T-cell (primary cell): ENCODE measurements around the gene SPINK5. TPM values are rescaled to one million over a fixed set of nuclear protein-coding genes. Genes with fewer than 3 reads are reported as not detected.

Experiments
- ATAC-seq, 4 experiments: fragments of 200-7000 bp in 3 of 4; fragments of 150-1000 bp in 1 of 4; cut with Tn5 transposase; replicated peaks in 1 of 4; 1 replicate in 3 of 4; 2 replicates in 1 of 4; pipeline ENCODE4 v1.10.0; 2021; ENCODE audit warnings: moderate library complexity in 3 of 4, mild to moderate bottlenecking in 2 of 4, moderate number of reproducible peaks in 1 of 4
- CTCF ChIA-PET, 2 donors: fragments of 300-600 bp; sonication (Branson Sonifier 250); formaldehyde crosslinking; loops; one replicate each; lab custom pipeline; 2022; ENCODE audit warnings: antibody characterized with exemption in 2 of 2; lab: Charles Lee
- POLR2A ChIA-PET, 2 donors: fragments of 300-600 bp; sonication (Branson Sonifier 250); formaldehyde crosslinking; loops; one replicate each; lab custom pipeline; 2022; ENCODE audit warnings: antibody characterized with exemption in 2 of 2; lab: Charles Lee
- DNase-seq, 35 experiments: peaks; one replicate each; pipeline versions ENCODE4 v3.0.0 to v3.0.0-alpha.2; 2013 to 2023
- H3K27ac ChIP-seq: one replicate; pipeline ENCODE4 v1.5.1; 2013; ENCODE audit warnings: low read length
- H3K27me3 ChIP-seq, 2 experiments: replicated peaks in 1 of 2; 1 replicate in 1 of 2; 2 replicates in 1 of 2; pipeline versions ENCODE4 v1.6.1 to v1.7.0; 2013; ENCODE audit warnings: low read length in 1 of 2, mixed read lengths in 1 of 2; ENCODE audit not compliant: control insufficient read depth in 2 of 2, insufficient read depth in 2 of 2; ENCODE audit errors: extremely low read depth in 1 of 2
- H3K36me3 ChIP-seq, 2 donors: 1 replicate in 1 of 2; 2 replicates in 1 of 2; pipeline versions ENCODE4 v1.6.1 to v1.7.0; 2013; ENCODE audit warnings: low read length in 1 of 2; ENCODE audit not compliant: control insufficient read depth in 2 of 2, insufficient read depth in 1 of 2; ENCODE audit errors: extremely low read depth in 1 of 2
- H3K4me1 ChIP-seq, 2 experiments: 1 replicate in 1 of 2; 2 replicates in 1 of 2; pipeline versions ENCODE4 v1.6.1 to v1.7.0; 2013; ENCODE audit warnings: low read length in 2 of 2, mixed read lengths in 1 of 2; ENCODE audit not compliant: insufficient read depth in 2 of 2, control insufficient read depth in 1 of 2; ENCODE audit errors: extremely low read depth in 1 of 2
- H3K4me3 ChIP-seq, 2 donors: 1 replicate in 1 of 2; 2 replicates in 1 of 2; pipeline versions ENCODE4 v1.5.1 to v1.7.0; 2013; ENCODE audit warnings: mild to moderate bottlenecking in 2 of 2, low read length in 1 of 2, moderate library complexity in 1 of 2; ENCODE audit not compliant: control insufficient read depth in 1 of 2; ENCODE audit errors: extremely low read depth in 1 of 2
- H3K9me3 ChIP-seq: 2 replicates; pipeline ENCODE4 v1.7.0; 2013
- H3K27ac Mint-ChIP-seq, 2 donors: one replicate each; pipeline ENCODE4 v1.8.0; 2020 to 2021; ENCODE audit warnings: mild to moderate bottlenecking in 2 of 2, mixed read lengths in 2 of 2
- H3K27me3 Mint-ChIP-seq, 2 donors: one replicate each; pipeline ENCODE4 v1.8.0; 2021 to 2022; ENCODE audit warnings: mixed read lengths in 2 of 2
- H3K36me3 Mint-ChIP-seq: one replicate; pipeline ENCODE4 v1.8.0; 2021; ENCODE audit warnings: mixed read lengths
- H3K4me1 Mint-ChIP-seq, 3 donors: one replicate each; pipeline ENCODE4 v1.8.0; 2020 to 2022; ENCODE audit warnings: mixed read lengths in 3 of 3, mild to moderate bottlenecking in 1 of 3
- H3K4me3 Mint-ChIP-seq, 3 donors: one replicate each; pipeline ENCODE4 v1.8.0; 2020 to 2022; ENCODE audit warnings: mild to moderate bottlenecking in 3 of 3, mixed read lengths in 3 of 3, moderate library complexity in 3 of 3
- H3K9me3 Mint-ChIP-seq, 3 donors: one replicate each; pipeline ENCODE4 v1.8.0; 2020 to 2022; ENCODE audit warnings: mixed read lengths in 3 of 3
- WGBS: methylation state at CpG from one replicate; pipeline ENCODE4 v1.1.5; 2013; ENCODE audit warnings: missing lambda C conversion rate; ENCODE audit not compliant: insufficient coverage; 5-methylcytosine and 5-hydroxymethylcytosine counted together
- total RNA-seq, 35 experiments: library from RNA in 6 of 35; stranded (reverse) in 6 of 35; fragments of 120-200 nt in 1 of 35; gene quantifications; one replicate each; pipeline versions ENCODE4 v1.2.1 to v1.2.4 and lab custom pipeline; 2013 to 2026

Gene SPINK5
- total RNA-seq, 5 donors from 2014 or later (not counting 1 experiment from before 2014, with no cell fraction given), result 0.07 TPM; not detected in 4

GRCh38 chr5:148163345-148163744 lies 99.6 kb downstream of the SPINK5 start:
- H3K4me3 ChIP-seq, result no peak overlapping the region
- Mint-ChIP-seq H3K4me3 (no peak overlapping the region), H3K4me1 (no peaks in the 10 kb centered on the region), H3K36me3 (no peaks in the 10 kb centered on the region), H3K27ac (no peak overlapping the region), H3K27me3 (peaks cover 0 to 3% of the 10 kb centered on the region in 2 donors), H3K9me3 (no peaks in the 10 kb centered on the region)
- no peaks in the 10 kb centered on the region for H3K36me3 ChIP-seq
- peaks cover 0 to 3% of the 10 kb centered on the region in 2 experiments for H3K27me3 ChIP-seq
- DNase-seq, result no peak
- no peak for ATAC-seq
- H3K27ac ChIP-seq, result no peak overlapping the region
- WGBS, result no CpG with 5 or more reads among the region's 1 CpG
- ChIA-PET POLR2A (no interaction called here), CTCF (no interaction called here)
- H3K4me1 ChIP-seq, result no peaks in the 10 kb centered on the region
- no peaks in the 10 kb centered on the region for H3K9me3 ChIP-seq

- DNase-seq, result no peak
- Histone ChIP-seq H3K9me3 (no peaks in the 10 kb centered on the region), H3K27me3 (no peaks in the 10 kb centered on the region), H3K4me3 (no peak overlapping the region), H3K27ac (no peak overlapping the region), H3K4me1 (no peaks in the 10 kb centered on the region), H3K36me3 (no peaks in the 10 kb centered on the region)
- CTCF ChIA-PET, result no interaction called here
- H3K27me3 Mint-ChIP-seq, result peaks cover 3 to 4% of the 10 kb centered on the region in 2 donors
- no peaks in the 10 kb centered on the region for H3K4me1 Mint-ChIP-seq
- H3K36me3 Mint-ChIP-seq, result no peaks in the 10 kb centered on the region
- POLR2A ChIA-PET, result no interaction called here
- no peaks in the 10 kb centered on the region for H3K9me3 Mint-ChIP-seq
- no peak overlapping the region for H3K4me3 Mint-ChIP-seq
- H3K27ac Mint-ChIP-seq, result no peak overlapping the region
- WGBS, result no CpG with 5 or more reads among the region's 4 CpGs
- no peak for ATAC-seq
These were observed 102.9 kb downstream of the SPINK5 start for GRCh38 chr5:148166550-148167283.

- ChIA-PET POLR2A (no interaction called here), CTCF (no interaction called here)
- no peak within 1 kb of the TSS for H3K4me3 Mint-ChIP-seq
- no peaks in the 10 kb centered on the region for H3K36me3 ChIP-seq
- no peak within 1 kb of the TSS for H3K27ac ChIP-seq
- no peak for ATAC-seq
- no peaks in the 10 kb centered on the region for H3K4me1 ChIP-seq
- H3K27me3 ChIP-seq, result no peaks in the 10 kb centered on the region
- H3K9me3 Mint-ChIP-seq, result no peaks in the 10 kb centered on the region
- H3K9me3 ChIP-seq, result no peaks in the 10 kb centered on the region
- no peak for DNase-seq
- no peak within 1 kb of the TSS for H3K27ac Mint-ChIP-seq
- peaks cover 3 to 12% of the 10 kb centered on the region in 2 donors for H3K27me3 Mint-ChIP-seq
- no peak within 1 kb of the TSS for H3K4me3 ChIP-seq
- WGBS, result no CpG with 5 or more reads among the region's 1 CpG
- no peaks in the 10 kb centered on the region for H3K4me1 Mint-ChIP-seq
- no peaks in the 10 kb centered on the region for H3K36me3 Mint-ChIP-seq
These were observed 104.5 kb downstream of the SPINK5 start, which contains the start of gene SPINK14 for GRCh38 chr5:148168246-148168645. SPINK14 (plus strand) TSS chr5:148168546; CDS start chr5:148169733, 1,187 bp downstream.

DNA sequence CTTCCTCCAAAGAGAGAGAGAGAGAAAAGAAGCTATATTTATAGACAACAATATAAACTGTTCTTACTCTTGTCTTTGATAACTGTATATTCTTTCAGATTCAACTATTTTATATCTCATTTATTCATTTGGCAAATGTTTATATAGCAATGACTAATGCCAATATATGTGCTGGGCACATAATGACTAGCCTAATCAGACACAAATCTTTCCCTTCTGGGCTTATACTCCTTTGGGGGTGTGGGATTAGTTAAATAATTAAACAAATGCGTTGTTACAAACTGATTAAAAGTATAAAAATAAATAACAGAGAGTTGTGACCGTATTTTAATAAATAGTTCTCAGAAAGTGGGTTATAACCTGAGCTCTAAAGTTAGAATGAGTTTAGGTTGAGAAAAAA lies 108.6 kb downstream of the SPINK5 start:
- no peak for ATAC-seq
- Mint-ChIP-seq H3K27ac (no peak overlapping the region), H3K4me3 (no peak overlapping the region), H3K27me3 (peaks cover 1 to 27% of the 10 kb centered on the region in 2 donors), H3K36me3 (no peaks in the 10 kb centered on the region), H3K4me1 (no peaks in the 10 kb centered on the region), H3K9me3 (no peaks in the 10 kb centered on the region)
- Histone ChIP-seq H3K36me3 (no peaks in the 10 kb centered on the region), H3K9me3 (no peaks in the 10 kb centered on the region), H3K27ac (no peak overlapping the region), H3K4me1 (no peaks in the 10 kb centered on the region), H3K4me3 (no peak overlapping the region), H3K27me3 (no peaks in the 10 kb centered on the region)
- ChIA-PET CTCF (no interaction called here), POLR2A (interaction anchor here in 1 of 2 donors (0.6 kb wide), 1 partner anchor 971 kb away, joined by 5 read pairs; no protein-coding TSS in a partner anchor)
- no peak for DNase-seq
- WGBS, result 60% methylated on average over 1 of the region's 2 CpGs

GRCh38 chr5:148176480-148176879 lies 112.7 kb downstream of the SPINK5 start:
- no peaks in the 10 kb centered on the region for H3K9me3 Mint-ChIP-seq
- Histone ChIP-seq H3K9me3 (no peaks in the 10 kb centered on the region), H3K4me1 (no peaks in the 10 kb centered on the region), H3K36me3 (no peaks in the 10 kb centered on the region), H3K27me3 (no peaks in the 10 kb centered on the region), H3K27ac (no peak overlapping the region), H3K4me3 (no peak overlapping the region)
- ChIA-PET CTCF (interaction anchor here in 1 of 2 donors (2.3 kb wide), 1 partner anchor 554 kb away, joined by 9 read pairs; no protein-coding TSS in a partner anchor), POLR2A (no interaction called here)
- H3K4me1 Mint-ChIP-seq, result no peaks in the 10 kb centered on the region
- H3K27ac Mint-ChIP-seq, result no peak overlapping the region
- WGBS, result 60% methylated on average over 1 of the region's 2 CpGs
- ATAC-seq, result no peak
- DNase-seq, result no peak
- H3K27me3 Mint-ChIP-seq, result peaks cover 4 to 31% of the 10 kb centered on the region in 2 donors
- no peaks in the 10 kb centered on the region for H3K36me3 Mint-ChIP-seq
- H3K4me3 Mint-ChIP-seq, result no peak overlapping the region

- CTCF ChIA-PET, result no interaction called here
- no peak for ATAC-seq
These were observed 113.4 kb downstream of the SPINK5 start for GRCh38 chr5:148177207-148177606.

More at GRCh38 chr5:148177207-148177606, 113.4 kb downstream of the SPINK5 start:
- no peak overlapping the region for H3K27ac ChIP-seq
- H3K4me1 ChIP-seq, result no peaks in the 10 kb centered on the region
- Mint-ChIP-seq H3K4me3 (no peak overlapping the region), H3K4me1 (no peaks in the 10 kb centered on the region), H3K27me3 (peaks cover 5 to 31% of the 10 kb centered on the region in 2 donors), H3K36me3 (no peaks in the 10 kb centered on the region), H3K27ac (no peak overlapping the region), H3K9me3 (no peaks in the 10 kb centered on the region)
- no peaks in the 10 kb centered on the region for H3K9me3 ChIP-seq
- H3K4me3 ChIP-seq, result no peak overlapping the region
- no peak for DNase-seq
- WGBS, result no CpG with 5 or more reads among the region's 1 CpG
- H3K27me3 ChIP-seq, result no peaks in the 10 kb centered on the region
- POLR2A ChIA-PET, result no interaction called here
- H3K36me3 ChIP-seq, result no peaks in the 10 kb centered on the region
